ENCODE measurements around the gene CCNC. TPM values are rescaled to one million over a fixed set of nuclear protein-coding genes. Genes with fewer than 3 reads are reported as not detected.

The CCNC gene
- total RNA-seq, 1 experiment from 2014 or later = 93.1 TPM

DNA sequence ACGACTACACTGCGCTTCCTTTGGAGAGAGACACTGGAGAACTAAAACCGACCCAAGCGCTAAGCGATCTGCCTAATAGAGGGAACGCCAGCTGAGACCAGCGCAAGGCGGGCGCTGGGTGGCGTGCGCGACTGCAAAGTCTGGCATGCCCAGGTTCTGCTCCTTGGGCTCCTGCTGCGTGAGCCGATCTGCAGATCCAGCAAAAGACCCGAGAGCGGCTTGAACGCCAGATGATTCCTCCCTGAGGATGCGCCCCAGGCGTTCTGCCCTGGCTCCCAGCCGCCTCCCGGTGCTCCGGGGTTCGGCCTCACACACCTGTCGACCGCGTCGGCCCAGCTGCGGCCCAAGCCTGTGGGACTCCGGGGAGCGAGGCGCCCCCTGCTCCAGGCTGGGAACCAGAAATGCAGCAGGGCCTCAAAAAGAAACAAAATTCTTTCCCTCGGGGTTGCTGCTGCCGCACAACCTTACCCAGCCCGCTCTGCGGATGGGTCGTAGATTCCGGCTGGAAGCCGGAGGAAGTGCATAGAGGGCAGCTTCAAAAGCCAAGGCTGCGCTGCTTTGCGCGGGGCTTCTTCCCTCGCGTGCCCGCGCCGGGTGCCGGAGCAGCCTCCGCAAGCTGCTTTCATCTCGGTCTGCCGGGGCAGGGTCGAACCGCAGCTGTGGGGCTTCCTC is 20.3 kb upstream of the CCNC start:
- Mint-ChIP-seq H3K4me1 (peaks cover 20% of the 10 kb centered on the region), H3K4me3 (peak overlapping the region; percentile 73), H3K27ac (no peak overlapping the region), H3K9me3 (no peaks in the 10 kb centered on the region), H3K36me3 (no peaks in the 10 kb centered on the region), H3K27me3 (ENCODE audit: low read depth) (peaks cover 92% of the 10 kb centered on the region)
- CTCF ChIA-PET = interaction anchor here (0.6 to 2.5 kb wide), 12 partner anchors 16 to 279 kb away, joined by 3 to 34 read pairs (median 4); partner anchors contain the start of genes CCNC and PRDM13
- ATAC-seq = peak; percentile 80
- POLR2A ChIA-PET = interaction anchor here (0.6 to 2.1 kb wide), 4 partner anchors 20 to 1673 kb away, joined by 3 to 13 read pairs (median 5); partner anchors contain the start of gene CCNC
- DNase-seq (ENCODE audit: low spot score) = peak; percentile 88
- TF ChIP-seq, protein P1, sequence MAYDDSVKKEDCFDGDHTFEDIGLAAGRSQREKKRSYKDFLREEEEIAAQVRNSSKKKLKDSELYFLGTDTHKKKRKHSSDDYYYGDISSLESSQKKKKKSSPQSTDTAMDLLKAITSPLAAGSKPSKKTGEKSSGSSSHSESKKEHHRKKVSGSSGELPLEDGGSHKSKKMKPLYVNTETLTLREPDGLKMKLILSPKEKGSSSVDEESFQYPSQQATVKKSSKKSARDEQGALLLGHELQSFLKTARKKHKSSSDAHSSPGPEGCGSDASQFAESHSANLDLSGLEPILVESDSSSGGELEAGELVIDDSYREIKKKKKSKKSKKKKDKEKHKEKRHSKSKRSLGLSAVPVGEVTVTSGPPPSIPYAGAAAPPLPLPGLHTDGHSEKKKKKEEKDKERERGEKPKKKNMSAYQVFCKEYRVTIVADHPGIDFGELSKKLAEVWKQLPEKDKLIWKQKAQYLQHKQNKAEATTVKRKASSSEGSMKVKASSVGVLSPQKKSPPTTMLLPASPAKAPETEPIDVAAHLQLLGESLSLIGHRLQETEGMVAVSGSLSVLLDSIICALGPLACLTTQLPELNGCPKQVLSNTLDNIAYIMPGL (CRISPR knock-in tag; IDR thresholded peaks at IDR 0.05) = peak; percentile 87
- TF ChIP-seq CREM (CRISPR knock-in tag; IDR thresholded peaks at IDR 0.05) (no peak), GABPB1 (CRISPR knock-in tag; IDR thresholded peaks at IDR 0.05) (no peak), ETV6 (CRISPR knock-in tag; IDR thresholded peaks at IDR 0.05) (peak; percentile 65; the same call in 1 of the 2 replicates), ATF1 (CRISPR knock-in tag; IDR thresholded peaks at IDR 0.05) (0 out of 2 replicates have a peak, but pooled peaks have one; percentile 18), ZNF121 (CRISPR knock-in tag; IDR thresholded peaks at IDR 0.05) (no peak), CREB1 (CRISPR knock-in tag; IDR thresholded peaks at IDR 0.05) (no peak), ZNF232 (CRISPR knock-in tag; IDR thresholded peaks at IDR 0.05) (0 out of 2 replicates have a peak, but pooled peaks have one; percentile 49)
- TF ChIP-seq, protein P2, sequence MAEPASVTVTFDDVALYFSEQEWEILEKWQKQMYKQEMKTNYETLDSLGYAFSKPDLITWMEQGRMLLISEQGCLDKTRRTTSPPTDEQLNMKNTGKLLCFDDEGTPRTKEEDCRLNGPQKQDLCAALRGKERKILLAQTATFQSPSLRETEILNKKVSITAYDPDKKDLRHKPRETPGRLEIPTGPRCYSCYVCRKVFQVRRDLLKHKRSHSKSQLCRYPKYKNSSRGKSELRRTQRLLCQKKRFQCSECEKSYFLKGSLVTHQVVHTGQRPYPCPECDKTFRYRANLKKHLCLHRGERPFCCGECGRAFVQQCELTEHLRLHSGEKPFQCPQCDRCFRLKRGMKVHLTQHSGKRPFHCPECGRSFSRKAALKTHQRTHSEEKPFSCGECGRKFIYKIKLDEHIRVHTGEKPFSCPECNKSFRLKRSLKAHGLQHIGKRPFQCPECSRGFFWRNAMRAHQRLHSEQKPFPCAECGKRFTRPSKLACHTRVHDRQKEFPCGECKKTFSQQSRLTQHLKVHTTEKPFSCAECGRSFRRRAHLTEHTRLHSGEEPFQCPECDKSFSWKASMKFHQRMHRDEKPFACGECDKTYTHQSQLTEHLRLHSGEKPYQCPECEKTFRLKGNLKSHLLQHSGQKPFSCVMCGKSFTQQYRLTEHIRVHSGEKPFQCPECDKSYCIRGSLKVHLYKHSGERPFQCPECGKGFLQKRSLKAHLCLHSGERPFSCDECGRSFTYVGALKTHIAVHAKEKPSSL (CRISPR knock-in tag; conservative IDR thresholded peaks at IDR 0.05) = no peak
- TF ChIP-seq, protein P3, sequence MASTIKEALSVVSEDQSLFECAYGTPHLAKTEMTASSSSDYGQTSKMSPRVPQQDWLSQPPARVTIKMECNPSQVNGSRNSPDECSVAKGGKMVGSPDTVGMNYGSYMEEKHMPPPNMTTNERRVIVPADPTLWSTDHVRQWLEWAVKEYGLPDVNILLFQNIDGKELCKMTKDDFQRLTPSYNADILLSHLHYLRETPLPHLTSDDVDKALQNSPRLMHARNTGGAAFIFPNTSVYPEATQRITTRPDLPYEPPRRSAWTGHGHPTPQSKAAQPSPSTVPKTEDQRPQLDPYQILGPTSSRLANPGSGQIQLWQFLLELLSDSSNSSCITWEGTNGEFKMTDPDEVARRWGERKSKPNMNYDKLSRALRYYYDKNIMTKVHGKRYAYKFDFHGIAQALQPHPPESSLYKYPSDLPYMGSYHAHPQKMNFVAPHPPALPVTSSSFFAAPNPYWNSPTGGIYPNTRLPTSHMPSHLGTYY (CRISPR knock-in tag; IDR thresholded peaks at IDR 0.05) = no peak
- TF ChIP-seq, protein P4, sequence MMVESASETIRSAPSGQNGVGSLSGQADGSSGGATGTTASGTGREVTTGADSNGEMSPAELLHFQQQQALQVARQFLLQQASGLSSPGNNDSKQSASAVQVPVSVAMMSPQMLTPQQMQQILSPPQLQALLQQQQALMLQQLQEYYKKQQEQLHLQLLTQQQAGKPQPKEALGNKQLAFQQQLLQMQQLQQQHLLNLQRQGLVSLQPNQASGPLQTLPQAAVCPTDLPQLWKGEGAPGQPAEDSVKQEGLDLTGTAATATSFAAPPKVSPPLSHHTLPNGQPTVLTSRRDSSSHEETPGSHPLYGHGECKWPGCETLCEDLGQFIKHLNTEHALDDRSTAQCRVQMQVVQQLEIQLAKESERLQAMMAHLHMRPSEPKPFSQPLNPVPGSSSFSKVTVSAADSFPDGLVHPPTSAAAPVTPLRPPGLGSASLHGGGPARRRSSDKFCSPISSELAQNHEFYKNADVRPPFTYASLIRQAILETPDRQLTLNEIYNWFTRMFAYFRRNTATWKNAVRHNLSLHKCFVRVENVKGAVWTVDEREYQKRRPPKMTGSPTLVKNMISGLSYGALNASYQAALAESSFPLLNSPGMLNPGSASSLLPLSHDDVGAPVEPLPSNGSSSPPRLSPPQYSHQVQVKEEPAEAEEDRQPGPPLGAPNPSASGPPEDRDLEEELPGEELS (CRISPR knock-in tag; IDR thresholded peaks at IDR 0.05) = no peak
- TF ChIP-seq, protein P5, sequence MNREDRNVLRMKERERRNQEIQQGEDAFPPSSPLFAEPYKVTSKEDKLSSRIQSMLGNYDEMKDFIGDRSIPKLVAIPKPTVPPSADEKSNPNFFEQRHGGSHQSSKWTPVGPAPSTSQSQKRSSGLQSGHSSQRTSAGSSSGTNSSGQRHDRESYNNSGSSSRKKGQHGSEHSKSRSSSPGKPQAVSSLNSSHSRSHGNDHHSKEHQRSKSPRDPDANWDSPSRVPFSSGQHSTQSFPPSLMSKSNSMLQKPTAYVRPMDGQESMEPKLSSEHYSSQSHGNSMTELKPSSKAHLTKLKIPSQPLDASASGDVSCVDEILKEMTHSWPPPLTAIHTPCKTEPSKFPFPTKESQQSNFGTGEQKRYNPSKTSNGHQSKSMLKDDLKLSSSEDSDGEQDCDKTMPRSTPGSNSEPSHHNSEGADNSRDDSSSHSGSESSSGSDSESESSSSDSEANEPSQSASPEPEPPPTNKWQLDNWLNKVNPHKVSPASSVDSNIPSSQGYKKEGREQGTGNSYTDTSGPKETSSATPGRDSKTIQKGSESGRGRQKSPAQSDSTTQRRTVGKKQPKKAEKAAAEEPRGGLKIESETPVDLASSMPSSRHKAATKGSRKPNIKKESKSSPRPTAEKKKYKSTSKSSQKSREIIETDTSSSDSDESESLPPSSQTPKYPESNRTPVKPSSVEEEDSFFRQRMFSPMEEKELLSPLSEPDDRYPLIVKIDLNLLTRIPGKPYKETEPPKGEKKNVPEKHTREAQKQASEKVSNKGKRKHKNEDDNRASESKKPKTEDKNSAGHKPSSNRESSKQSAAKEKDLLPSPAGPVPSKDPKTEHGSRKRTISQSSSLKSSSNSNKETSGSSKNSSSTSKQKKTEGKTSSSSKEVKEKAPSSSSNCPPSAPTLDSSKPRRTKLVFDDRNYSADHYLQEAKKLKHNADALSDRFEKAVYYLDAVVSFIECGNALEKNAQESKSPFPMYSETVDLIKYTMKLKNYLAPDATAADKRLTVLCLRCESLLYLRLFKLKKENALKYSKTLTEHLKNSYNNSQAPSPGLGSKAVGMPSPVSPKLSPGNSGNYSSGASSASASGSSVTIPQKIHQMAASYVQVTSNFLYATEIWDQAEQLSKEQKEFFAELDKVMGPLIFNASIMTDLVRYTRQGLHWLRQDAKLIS (CRISPR knock-in tag; IDR thresholded peaks at IDR 0.05; ENCODE audit: borderline replicate concordance) = no peak
- TF ChIP-seq, protein P6, sequence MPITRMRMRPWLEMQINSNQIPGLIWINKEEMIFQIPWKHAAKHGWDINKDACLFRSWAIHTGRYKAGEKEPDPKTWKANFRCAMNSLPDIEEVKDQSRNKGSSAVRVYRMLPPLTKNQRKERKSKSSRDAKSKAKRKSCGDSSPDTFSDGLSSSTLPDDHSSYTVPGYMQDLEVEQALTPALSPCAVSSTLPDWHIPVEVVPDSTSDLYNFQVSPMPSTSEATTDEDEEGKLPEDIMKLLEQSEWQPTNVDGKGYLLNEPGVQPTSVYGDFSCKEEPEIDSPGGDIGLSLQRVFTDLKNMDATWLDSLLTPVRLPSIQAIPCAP (CRISPR knock-in tag; IDR thresholded peaks at IDR 0.05) = no peak
- TF ChIP-seq, protein P7, sequence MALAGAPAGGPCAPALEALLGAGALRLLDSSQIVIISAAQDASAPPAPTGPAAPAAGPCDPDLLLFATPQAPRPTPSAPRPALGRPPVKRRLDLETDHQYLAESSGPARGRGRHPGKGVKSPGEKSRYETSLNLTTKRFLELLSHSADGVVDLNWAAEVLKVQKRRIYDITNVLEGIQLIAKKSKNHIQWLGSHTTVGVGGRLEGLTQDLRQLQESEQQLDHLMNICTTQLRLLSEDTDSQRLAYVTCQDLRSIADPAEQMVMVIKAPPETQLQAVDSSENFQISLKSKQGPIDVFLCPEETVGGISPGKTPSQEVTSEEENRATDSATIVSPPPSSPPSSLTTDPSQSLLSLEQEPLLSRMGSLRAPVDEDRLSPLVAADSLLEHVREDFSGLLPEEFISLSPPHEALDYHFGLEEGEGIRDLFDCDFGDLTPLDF (CRISPR knock-in tag; IDR thresholded peaks at IDR 0.05) = no peak
- TF ChIP-seq, protein P8, sequence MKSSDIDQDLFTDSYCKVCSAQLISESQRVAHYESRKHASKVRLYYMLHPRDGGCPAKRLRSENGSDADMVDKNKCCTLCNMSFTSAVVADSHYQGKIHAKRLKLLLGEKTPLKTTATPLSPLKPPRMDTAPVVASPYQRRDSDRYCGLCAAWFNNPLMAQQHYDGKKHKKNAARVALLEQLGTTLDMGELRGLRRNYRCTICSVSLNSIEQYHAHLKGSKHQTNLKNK (CRISPR knock-in tag; IDR thresholded peaks at IDR 0.05) = no peak
- TF ChIP-seq, protein P9, sequence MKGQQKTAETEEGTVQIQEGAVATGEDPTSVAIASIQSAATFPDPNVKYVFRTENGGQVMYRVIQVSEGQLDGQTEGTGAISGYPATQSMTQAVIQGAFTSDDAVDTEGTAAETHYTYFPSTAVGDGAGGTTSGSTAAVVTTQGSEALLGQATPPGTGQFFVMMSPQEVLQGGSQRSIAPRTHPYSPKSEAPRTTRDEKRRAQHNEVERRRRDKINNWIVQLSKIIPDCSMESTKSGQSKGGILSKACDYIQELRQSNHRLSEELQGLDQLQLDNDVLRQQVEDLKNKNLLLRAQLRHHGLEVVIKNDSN (CRISPR knock-in tag; IDR thresholded peaks at IDR 0.05) = no peak
- TF ChIP-seq, protein P10, sequence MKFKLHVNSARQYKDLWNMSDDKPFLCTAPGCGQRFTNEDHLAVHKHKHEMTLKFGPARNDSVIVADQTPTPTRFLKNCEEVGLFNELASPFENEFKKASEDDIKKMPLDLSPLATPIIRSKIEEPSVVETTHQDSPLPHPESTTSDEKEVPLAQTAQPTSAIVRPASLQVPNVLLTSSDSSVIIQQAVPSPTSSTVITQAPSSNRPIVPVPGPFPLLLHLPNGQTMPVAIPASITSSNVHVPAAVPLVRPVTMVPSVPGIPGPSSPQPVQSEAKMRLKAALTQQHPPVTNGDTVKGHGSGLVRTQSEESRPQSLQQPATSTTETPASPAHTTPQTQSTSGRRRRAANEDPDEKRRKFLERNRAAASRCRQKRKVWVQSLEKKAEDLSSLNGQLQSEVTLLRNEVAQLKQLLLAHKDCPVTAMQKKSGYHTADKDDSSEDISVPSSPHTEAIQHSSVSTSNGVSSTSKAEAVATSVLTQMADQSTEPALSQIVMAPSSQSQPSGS (CRISPR knock-in tag; IDR thresholded peaks at IDR 0.05; ENCODE audit: borderline replicate concordance, low read depth) = no peak
- TF ChIP-seq, protein P11, sequence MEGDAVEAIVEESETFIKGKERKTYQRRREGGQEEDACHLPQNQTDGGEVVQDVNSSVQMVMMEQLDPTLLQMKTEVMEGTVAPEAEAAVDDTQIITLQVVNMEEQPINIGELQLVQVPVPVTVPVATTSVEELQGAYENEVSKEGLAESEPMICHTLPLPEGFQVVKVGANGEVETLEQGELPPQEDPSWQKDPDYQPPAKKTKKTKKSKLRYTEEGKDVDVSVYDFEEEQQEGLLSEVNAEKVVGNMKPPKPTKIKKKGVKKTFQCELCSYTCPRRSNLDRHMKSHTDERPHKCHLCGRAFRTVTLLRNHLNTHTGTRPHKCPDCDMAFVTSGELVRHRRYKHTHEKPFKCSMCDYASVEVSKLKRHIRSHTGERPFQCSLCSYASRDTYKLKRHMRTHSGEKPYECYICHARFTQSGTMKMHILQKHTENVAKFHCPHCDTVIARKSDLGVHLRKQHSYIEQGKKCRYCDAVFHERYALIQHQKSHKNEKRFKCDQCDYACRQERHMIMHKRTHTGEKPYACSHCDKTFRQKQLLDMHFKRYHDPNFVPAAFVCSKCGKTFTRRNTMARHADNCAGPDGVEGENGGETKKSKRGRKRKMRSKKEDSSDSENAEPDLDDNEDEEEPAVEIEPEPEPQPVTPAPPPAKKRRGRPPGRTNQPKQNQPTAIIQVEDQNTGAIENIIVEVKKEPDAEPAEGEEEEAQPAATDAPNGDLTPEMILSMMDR (IDR thresholded peaks at IDR 0.05) = no peak
